ENCODE results near the gene ACACA.

Gene ACACA

GRCh38 chr17:37247825-37248224 lies 158.8 kb downstream of the ACACA start:
- ChIA-PET POLR2A (no interaction called here), CTCF (interaction anchor here (1.0 to 1.5 kb wide), 3 partner anchors 8 to 619 kb away, joined by 3 to 6 read pairs (median 4); no protein-coding TSS in a partner anchor)
- no peak for TF ChIP-seq GLIS2 (tag by site-specific recombination; IDR thresholded peaks at IDR 0.05)
- TF ChIP-seq HOXA7 (CRISPR knock-in tag; IDR thresholded peaks at IDR 0.05; ENCODE audit: borderline replicate concordance): no peak
- TF ChIP-seq ZNF529 (tag by site-specific recombination; IDR thresholded peaks at IDR 0.05; ENCODE audit: insufficient replicate concordance): no peak
- Histone ChIP-seq H3K4me1 (ENCODE audit: control insufficient read depth, insufficient read depth, low read length) (no peaks in the 10 kb centered on the region), H3K27ac (ENCODE audit: extremely low read depth, low read depth, low read length) (no peak overlapping the region), H3K9me3 (ENCODE audit: control insufficient read depth, insufficient read depth, low read depth, low read length) (no peaks in the 10 kb centered on the region), H3K36me3 (ENCODE audit: control insufficient read depth in 2 of 2, insufficient read depth in 1 of 2, low read length in 2 of 2) (peaks cover 76 to 91% of the 10 kb centered on the region in 2 experiments), H3K4me3 (ENCODE audit: low read depth, low read length) (no peak overlapping the region)

DNA sequence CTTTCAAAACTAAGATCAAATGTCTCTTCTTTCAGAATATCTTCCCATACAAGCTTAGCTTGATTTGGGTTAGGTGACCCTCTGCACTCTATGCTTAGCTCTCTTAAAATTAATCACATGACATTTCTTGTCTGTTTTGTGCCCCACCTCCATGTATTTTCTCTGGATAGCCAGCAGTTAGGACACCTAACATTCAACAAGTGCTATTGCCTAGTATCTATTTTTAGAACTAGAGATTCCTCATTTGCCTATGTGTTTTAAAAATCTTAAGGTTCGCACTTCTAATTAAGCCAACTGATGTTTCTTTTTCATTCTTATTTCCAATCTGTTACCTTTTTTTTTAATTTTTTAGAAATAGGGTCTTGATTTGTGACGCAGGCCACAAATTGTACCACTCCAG lies 160.6 kb downstream of the ACACA start:
- no peaks in the 10 kb centered on the region for H3K9me3 ChIP-seq (ENCODE audit: control insufficient read depth, insufficient read depth, low read depth, low read length)
- H3K4me3 ChIP-seq (ENCODE audit: low read depth, low read length): no peak overlapping the region
- H3K36me3 ChIP-seq (ENCODE audit: control insufficient read depth in 2 of 2, insufficient read depth in 1 of 2, low read length in 2 of 2): peaks cover 83 to 94% of the 10 kb centered on the region in 2 experiments
- CTCF ChIA-PET: no interaction called here
- POLR2A ChIA-PET: no interaction called here
- no peak overlapping the region for H3K27ac ChIP-seq (ENCODE audit: extremely low read depth, low read depth, low read length)
- TF ChIP-seq ZNF2 (tag by site-specific recombination; IDR thresholded peaks at IDR 0.05) (no peak), SCRT1 (tag by site-specific recombination; IDR thresholded peaks at IDR 0.05; ENCODE audit: borderline replicate concordance) (peak; percentile 62; the same call in 1 of the 2 replicates), ZNF600 (tag by site-specific recombination; IDR thresholded peaks at IDR 0.05) (no peak), ZSCAN30 (tag by site-specific recombination; IDR thresholded peaks at IDR 0.05) (no peak), SCRT2 (tag by site-specific recombination; IDR thresholded peaks at IDR 0.05) (peak; percentile 69)
- no peaks in the 10 kb centered on the region for H3K4me1 ChIP-seq (ENCODE audit: control insufficient read depth, insufficient read depth, low read length)

- Histone ChIP-seq H3K9me3 (ENCODE audit: control insufficient read depth, insufficient read depth, low read depth, low read length) (no peaks in the 10 kb centered on the region), H3K4me3 (ENCODE audit: low read depth, low read length) (no peak overlapping the region), H3K36me3 (ENCODE audit: control insufficient read depth in 2 of 2, insufficient read depth in 1 of 2, low read length in 2 of 2) (peaks cover 74 to 82% of the 10 kb centered on the region in 2 experiments), H3K4me1 (ENCODE audit: control insufficient read depth, insufficient read depth, low read length) (no peaks in the 10 kb centered on the region), H3K27ac (ENCODE audit: extremely low read depth, low read depth, low read length) (no peak overlapping the region)
- TF ChIP-seq ZNF366 (tag by site-specific recombination; conservative IDR thresholded peaks at IDR 0.05) (no peak), ZBTB26 (tag by site-specific recombination; optimal IDR thresholded peaks at IDR 0.05) (no peak), ZNF626 (tag by site-specific recombination; IDR thresholded peaks at IDR 0.05) (no peak), ZNF707 (tag by site-specific recombination; IDR thresholded peaks at IDR 0.05) (no peak), ZBTB17 (tag by site-specific recombination; IDR thresholded peaks at IDR 0.05) (no peak), ZNF664 (tag by site-specific recombination; IDR thresholded peaks at IDR 0.05) (no peak), ZNF585B (tag by site-specific recombination; IDR thresholded peaks at IDR 0.05) (no peak), KLF10 (tag by site-specific recombination; IDR thresholded peaks at IDR 0.05) (no peak), MZF1 (tag by site-specific recombination; IDR thresholded peaks at IDR 0.05; ENCODE audit: borderline replicate concordance) (no peak), ZNF473 (tag by site-specific recombination; IDR thresholded peaks at IDR 0.05) (no peak), PRDM4 (tag by site-specific recombination; IDR thresholded peaks at IDR 0.05) (no peak), YY2 (tag by site-specific recombination; IDR thresholded peaks at IDR 0.05) (no peak), ZNF114 (tag by site-specific recombination; IDR thresholded peaks at IDR 0.05) (no peak), ZNF280D (tag by site-specific recombination; IDR thresholded peaks at IDR 0.05) (no peak), ZBTB1 (tag by site-specific recombination; IDR thresholded peaks at IDR 0.05) (no peak)
- TF ChIP-seq, protein P1, sequence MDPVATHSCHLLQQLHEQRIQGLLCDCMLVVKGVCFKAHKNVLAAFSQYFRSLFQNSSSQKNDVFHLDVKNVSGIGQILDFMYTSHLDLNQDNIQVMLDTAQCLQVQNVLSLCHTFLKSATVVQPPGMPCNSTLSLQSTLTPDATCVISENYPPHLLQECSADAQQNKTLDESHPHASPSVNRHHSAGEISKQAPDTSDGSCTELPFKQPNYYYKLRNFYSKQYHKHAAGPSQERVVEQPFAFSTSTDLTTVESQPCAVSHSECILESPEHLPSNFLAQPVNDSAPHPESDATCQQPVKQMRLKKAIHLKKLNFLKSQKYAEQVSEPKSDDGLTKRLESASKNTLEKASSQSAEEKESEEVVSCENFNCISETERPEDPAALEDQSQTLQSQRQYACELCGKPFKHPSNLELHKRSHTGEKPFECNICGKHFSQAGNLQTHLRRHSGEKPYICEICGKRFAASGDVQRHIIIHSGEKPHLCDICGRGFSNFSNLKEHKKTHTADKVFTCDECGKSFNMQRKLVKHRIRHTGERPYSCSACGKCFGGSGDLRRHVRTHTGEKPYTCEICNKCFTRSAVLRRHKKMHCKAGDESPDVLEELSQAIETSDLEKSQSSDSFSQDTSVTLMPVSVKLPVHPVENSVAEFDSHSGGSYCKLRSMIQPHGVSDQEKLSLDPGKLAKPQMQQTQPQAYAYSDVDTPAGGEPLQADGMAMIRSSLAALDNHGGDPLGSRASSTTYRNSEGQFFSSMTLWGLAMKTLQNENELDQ (tag by site-specific recombination; IDR thresholded peaks at IDR 0.05; ENCODE audit: low read depth): no peak
- ChIA-PET POLR2A (interaction anchor here (0.6 kb wide), 1 partner anchor 530 kb away, joined by 4 read pairs; no protein-coding TSS in a partner anchor), CTCF (interaction anchor here (0.6 to 4.8 kb wide), 33 partner anchors 8 to 638 kb away, joined by 3 to 51 read pairs (median 5); partner anchors contain the start of gene MRM1)
Measured at GRCh38 chr17:37240381-37240780, 166.3 kb downstream of the ACACA start.

Data from HEK293 (cell line).